Lung (tissue), 12 donors: ENCODE measurements around the gene CD69. TPM values are rescaled to one million over a fixed set of nuclear protein-coding genes. Genes with fewer than 3 reads are reported as not detected.

Experiments
- ATAC-seq: fragments of 200-7000 bp; cut with Tn5 transposase; one replicate; pipeline ENCODE4 v1.9.1; 2020; ENCODE audit warnings: moderate number of reproducible peaks; ENCODE audit not compliant: insufficient read depth, low FRiP score
- DNase-seq, 3 donors: peaks; one replicate each; pipeline ENCODE4 v3.0.0-alpha.2; 2013 to 2017
- H3K27ac ChIP-seq, 2 donors: one replicate each; pipeline ENCODE4 v1.5.1; 2013; ENCODE audit warnings: mild to moderate bottlenecking in 2 of 2, moderate library complexity in 2 of 2, control low read depth in 1 of 2, inconsistent platforms in 1 of 2, low read depth in 1 of 2, low read length in 1 of 2
- H3K27me3 ChIP-seq, 3 donors: one replicate each; pipeline ENCODE4 v1.5.1; 2013; ENCODE audit warnings: low read length in 2 of 3; ENCODE audit not compliant: control insufficient read depth in 3 of 3, insufficient read depth in 3 of 3
- H3K36me3 ChIP-seq, 4 donors: one replicate each; pipeline ENCODE4 v1.5.1; 2013; ENCODE audit warnings: low read length in 4 of 4, mild to moderate bottlenecking in 1 of 4, moderate library complexity in 1 of 4; ENCODE audit not compliant: control insufficient read depth in 4 of 4, insufficient read depth in 4 of 4
- H3K4me1 ChIP-seq, 5 donors: one replicate each; pipeline ENCODE4 v1.5.1; 2013; ENCODE audit warnings: low read length in 5 of 5, mild to moderate bottlenecking in 2 of 5, moderate library complexity in 1 of 5; ENCODE audit not compliant: control insufficient read depth in 5 of 5, insufficient read depth in 5 of 5
- H3K4me3 ChIP-seq: one replicate; pipeline ENCODE4 v1.5.1; 2013; ENCODE audit warnings: mild to moderate bottlenecking, control low read depth, moderate library complexity
- H3K9ac ChIP-seq, 2 donors: one replicate each; pipeline ENCODE4 v1.5.1; 2013; ENCODE audit warnings: low read length in 2 of 2, control low read depth in 1 of 2; ENCODE audit not compliant: insufficient read depth in 1 of 2
- H3K9me3 ChIP-seq, 4 donors: one replicate each; pipeline ENCODE4 v1.5.1; 2013; ENCODE audit warnings: low read length in 3 of 4, mild to moderate bottlenecking in 1 of 4, moderate library complexity in 1 of 4; ENCODE audit not compliant: control insufficient read depth in 4 of 4, insufficient read depth in 3 of 4
- WGBS, 2 donors: extraction: QIAGEN DNeasy Blood & Tissue Kit; methylation state at CpG; one replicate each; pipeline ENCODE4 v1.1.7; 2013; 5-methylcytosine and 5-hydroxymethylcytosine counted together
- polyA plus RNA-seq, 2 donors: library from polyadenylated mRNA; stranded (reverse); fragments of 200-250 nt; gene quantifications; one replicate each; pipeline ENCODE4 v1.2.1, GENCODE V29; 2013
- total RNA-seq, 2 donors: library from RNA; depleted of rRNA in 1 of 2; stranded (reverse); fragments of >200 nt in 1 of 2; gene quantifications; one replicate each; pipeline ENCODE4 v1.2.1, GENCODE V29; 2014 to 2021
- TF ChIP-seq, protein P1 (sequence below): IDR thresholded peaks from 2 replicates; pipeline ENCODE4 v1.5.1; 2012; ENCODE audit warnings: mild to moderate bottlenecking; ENCODE audit errors: control extremely low read depth, extremely low read depth
- donor health status: control.
- donor health status: control.
- donor health status: Bipolar disorder and iron deficiency.
- donor health status: healthy.
- donor health status: DM: yes; HTN: yes; CAD: no.

Gene CD69
- total and polyA plus RNA-seq, 4 donors: 3.9 to 17.4 (median 9.7) TPM

DNA sequence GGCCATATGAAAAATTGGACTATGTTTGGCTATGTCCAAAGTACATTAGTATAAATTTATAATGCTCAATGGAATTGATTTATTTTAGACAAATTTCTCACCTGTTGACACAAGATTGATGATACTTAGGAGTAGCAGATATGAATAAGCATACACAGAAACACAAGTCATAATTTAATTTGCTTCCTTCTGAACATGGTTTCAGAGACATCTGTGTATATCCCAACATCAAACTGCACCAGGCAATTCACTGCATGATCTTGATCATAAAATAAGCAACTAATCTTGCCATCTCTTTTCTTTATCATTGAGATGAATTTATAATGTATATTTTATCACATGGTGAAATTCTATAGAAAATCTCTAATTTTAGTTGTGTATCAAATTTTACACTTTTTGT lies 31.6 kb downstream of the CD69 start:
- Histone ChIP-seq H3K9ac (no peak overlapping the region), H3K36me3 (no peaks in the 10 kb centered on the region), H3K27ac (no peak overlapping the region), H3K4me3 (no peak overlapping the region), H3K4me1 (no peaks in the 10 kb centered on the region), H3K27me3 (no peaks in the 10 kb centered on the region), H3K9me3 (no peaks in the 10 kb centered on the region)
- TF ChIP-seq, protein P1, sequence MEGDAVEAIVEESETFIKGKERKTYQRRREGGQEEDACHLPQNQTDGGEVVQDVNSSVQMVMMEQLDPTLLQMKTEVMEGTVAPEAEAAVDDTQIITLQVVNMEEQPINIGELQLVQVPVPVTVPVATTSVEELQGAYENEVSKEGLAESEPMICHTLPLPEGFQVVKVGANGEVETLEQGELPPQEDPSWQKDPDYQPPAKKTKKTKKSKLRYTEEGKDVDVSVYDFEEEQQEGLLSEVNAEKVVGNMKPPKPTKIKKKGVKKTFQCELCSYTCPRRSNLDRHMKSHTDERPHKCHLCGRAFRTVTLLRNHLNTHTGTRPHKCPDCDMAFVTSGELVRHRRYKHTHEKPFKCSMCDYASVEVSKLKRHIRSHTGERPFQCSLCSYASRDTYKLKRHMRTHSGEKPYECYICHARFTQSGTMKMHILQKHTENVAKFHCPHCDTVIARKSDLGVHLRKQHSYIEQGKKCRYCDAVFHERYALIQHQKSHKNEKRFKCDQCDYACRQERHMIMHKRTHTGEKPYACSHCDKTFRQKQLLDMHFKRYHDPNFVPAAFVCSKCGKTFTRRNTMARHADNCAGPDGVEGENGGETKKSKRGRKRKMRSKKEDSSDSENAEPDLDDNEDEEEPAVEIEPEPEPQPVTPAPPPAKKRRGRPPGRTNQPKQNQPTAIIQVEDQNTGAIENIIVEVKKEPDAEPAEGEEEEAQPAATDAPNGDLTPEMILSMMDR: no peak
- DNase-seq: no peak
- ATAC-seq: no peak

DNA sequence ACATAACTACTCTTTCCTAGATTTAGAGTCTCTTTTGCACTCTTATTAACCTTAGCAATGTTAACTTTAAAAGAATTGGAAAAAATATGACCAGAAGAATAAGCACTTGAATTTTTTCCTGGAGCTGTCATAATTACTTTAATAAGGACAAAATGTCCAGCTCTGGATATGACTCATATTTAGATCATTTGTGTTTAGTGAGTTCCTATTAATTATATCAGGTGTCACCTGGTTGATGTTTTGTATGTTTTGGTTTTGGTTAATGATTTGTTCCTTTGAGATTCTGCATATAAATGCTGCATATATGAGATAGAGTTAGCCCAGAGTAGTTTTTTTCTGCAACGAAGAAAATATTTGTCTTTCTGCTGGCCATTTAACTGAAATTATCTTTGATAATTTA lies 32.9 kb downstream of the CD69 start:
- Histone ChIP-seq H3K27ac (no peak overlapping the region), H3K36me3 (no peaks in the 10 kb centered on the region), H3K9ac (no peak overlapping the region), H3K27me3 (no peaks in the 10 kb centered on the region), H3K4me3 (no peak overlapping the region), H3K4me1 (no peaks in the 10 kb centered on the region), H3K9me3 (no peaks in the 10 kb centered on the region)
- DNase-seq (no peak), ATAC-seq (no peak)
- TF ChIP-seq, protein P1: no peak
- WGBS, 2 donors: 86 to 95% methylated on average over 1 of the region's 1 CpG

DNA sequence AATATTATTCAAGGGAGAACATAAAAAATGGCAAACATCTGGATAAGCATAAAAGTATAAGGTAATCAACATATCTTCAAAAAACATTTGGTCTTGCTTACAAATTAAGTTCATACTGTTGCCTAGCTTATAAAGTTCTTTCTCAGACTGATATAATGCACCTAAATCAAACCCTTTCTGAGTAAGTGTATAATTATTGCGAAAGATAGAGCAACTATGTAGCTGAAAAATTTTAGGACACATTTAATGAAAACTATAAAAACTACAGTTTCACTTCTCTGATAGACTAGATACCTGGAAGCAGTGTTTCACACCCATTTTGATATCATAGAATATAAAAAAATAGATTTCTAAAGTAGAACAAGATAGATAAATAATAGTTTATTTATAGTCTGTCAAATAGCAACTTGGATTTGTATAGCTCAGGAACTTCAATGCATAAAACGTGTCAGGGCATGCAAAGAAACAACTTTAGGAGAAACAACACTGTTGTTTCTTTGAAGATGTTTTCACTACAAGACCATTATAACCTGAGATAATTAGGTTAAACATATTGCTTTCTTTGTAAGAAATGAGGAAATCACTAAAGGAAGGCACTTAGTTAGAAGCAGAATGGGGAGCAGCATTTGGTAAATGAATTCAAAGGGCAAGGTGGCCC lies 35.4 kb downstream of the CD69 start:
- ATAC-seq: no peak
- TF ChIP-seq, protein P1: no peak
- no peak overlapping the region for H3K4me3 ChIP-seq

DNA sequence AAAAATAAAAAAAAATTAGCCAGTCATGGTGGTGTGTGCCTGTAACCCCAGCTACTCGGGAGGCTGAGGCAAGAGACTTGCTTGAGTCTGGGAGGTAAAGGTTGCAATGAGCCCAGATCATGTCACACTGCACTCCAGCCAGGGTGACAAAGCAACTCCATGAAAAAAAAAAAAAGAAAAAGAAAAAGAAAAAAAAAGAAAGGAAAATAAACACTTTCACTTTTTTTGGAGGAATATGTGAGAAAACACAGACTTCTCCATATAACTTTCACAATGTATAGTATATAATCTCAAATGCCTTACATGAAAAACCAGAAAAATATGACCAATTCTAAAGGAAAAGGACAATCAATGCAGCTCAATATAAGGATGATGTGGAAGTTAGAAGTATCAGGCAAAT lies 36.7 kb downstream of the CD69 start:
- no peaks in the 10 kb centered on the region for H3K9me3 ChIP-seq
- no peak for ATAC-seq
- peaks cover 0 to 18% (median 0%) of the 10 kb centered on the region in 5 donors for H3K4me1 ChIP-seq
- H3K4me3 ChIP-seq: no peak overlapping the region
- WGBS, 2 donors: 85 to 90% methylated on average over 1 of the region's 1 CpG
- TF ChIP-seq, protein P1: no peak
- no peak overlapping the region for H3K27ac ChIP-seq
- H3K27me3 ChIP-seq: no peaks in the 10 kb centered on the region
- DNase-seq: no peak
- H3K9ac ChIP-seq: no peak overlapping the region
- no peaks in the 10 kb centered on the region for H3K36me3 ChIP-seq

More for the DNA sequence above, 35.4 kb downstream of the CD69 start:
- Histone ChIP-seq H3K9me3 (no peaks in the 10 kb centered on the region), H3K27ac (no peak overlapping the region), H3K27me3 (no peaks in the 10 kb centered on the region), H3K36me3 (no peaks in the 10 kb centered on the region), H3K9ac (no peak overlapping the region), H3K4me1 (peaks cover 0 to 18% (median 0%) of the 10 kb centered on the region in 5 donors)
- DNase-seq: no peak
- WGBS, 2 donors: 64 to 89% methylated on average over 2 of the region's 2 CpGs
